Type B pancreatic cell (in vitro differentiated cells): ENCODE data around the gene GPR82. TPM values are rescaled to one million over a fixed set of nuclear protein-coding genes. Genes with fewer than 3 reads are reported as not detected.

Experiments
- DNase-seq: peaks from one replicate; pipeline ENCODE4 v3.0.0; 2021; ENCODE audit warnings: mixed read lengths; ENCODE audit not compliant: unreplicated experiment; ENCODE audit errors: extremely low spot score
- H3K27ac Mint-ChIP-seq: 2 replicates; pipeline ENCODE4 v1.8.0; 2021; ENCODE audit warnings: mild to moderate bottlenecking, mixed read lengths
- H3K27me3 Mint-ChIP-seq: 2 replicates; pipeline ENCODE4 v1.8.0; 2021; ENCODE audit warnings: mixed read lengths
- H3K36me3 Mint-ChIP-seq: 2 replicates; pipeline ENCODE4 v1.8.0; 2021; ENCODE audit warnings: mixed read lengths
- H3K4me1 Mint-ChIP-seq: one replicate; pipeline ENCODE4 v1.8.0; 2021; ENCODE audit warnings: mixed read lengths; ENCODE audit not compliant: unreplicated experiment
- H3K4me3 Mint-ChIP-seq: 2 replicates; pipeline ENCODE4 v1.8.0; 2021; ENCODE audit warnings: mild to moderate bottlenecking, mixed read lengths
- H3K9me3 Mint-ChIP-seq: 2 replicates; pipeline ENCODE4 v1.8.0; 2021; ENCODE audit warnings: mixed read lengths
- total RNA-seq: library from RNA; stranded (reverse); gene quantifications from 2 replicates; pipeline ENCODE4 v1.2.1, GENCODE V29; 2021; ENCODE audit warnings: low replicate concordance
- TF ChIP-seq, protein P1 (sequence below): fragments of 200-600 bp; sonication (generic); conservative IDR thresholded peaks from 2 replicates; pipeline ENCODE4 v1.5.0; 2021; ENCODE audit warnings: antibody characterized with exemption, mild to moderate bottlenecking

Gene GPR82
- total RNA-seq, 1 donor from 2014 or later, result not detected

DNA sequence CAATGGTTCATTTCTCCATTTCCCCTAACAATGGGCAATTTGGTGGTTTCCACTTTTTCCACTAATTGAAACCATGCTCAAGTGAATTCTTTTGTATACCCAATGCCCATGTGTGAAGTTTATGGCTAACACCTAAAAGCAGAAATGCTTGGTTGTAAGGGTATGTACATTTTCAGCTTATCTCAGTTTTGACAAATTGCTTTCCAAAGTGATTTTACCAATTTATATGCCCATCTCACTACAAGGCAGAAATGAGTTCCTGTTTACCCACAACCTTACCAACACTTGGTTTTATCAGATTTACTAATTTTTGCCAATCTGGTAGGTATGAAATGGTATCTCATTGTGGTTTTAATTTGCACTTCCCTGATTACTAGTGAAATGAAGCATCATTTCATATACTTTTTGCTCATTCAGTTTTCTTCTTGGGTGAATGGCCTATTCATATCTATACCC, 20.4 kb upstream of the GPR82 start:
- Mint-ChIP-seq H3K27me3 (no peaks in the 10 kb centered on the region), H3K4me1 (no peaks in the 10 kb centered on the region), H3K36me3 (no peaks in the 10 kb centered on the region), H3K27ac (no peak overlapping the region), H3K4me3 (no peak overlapping the region), H3K9me3 (no peaks in the 10 kb centered on the region)
- DNase-seq, result no peak
- TF ChIP-seq, protein P1, sequence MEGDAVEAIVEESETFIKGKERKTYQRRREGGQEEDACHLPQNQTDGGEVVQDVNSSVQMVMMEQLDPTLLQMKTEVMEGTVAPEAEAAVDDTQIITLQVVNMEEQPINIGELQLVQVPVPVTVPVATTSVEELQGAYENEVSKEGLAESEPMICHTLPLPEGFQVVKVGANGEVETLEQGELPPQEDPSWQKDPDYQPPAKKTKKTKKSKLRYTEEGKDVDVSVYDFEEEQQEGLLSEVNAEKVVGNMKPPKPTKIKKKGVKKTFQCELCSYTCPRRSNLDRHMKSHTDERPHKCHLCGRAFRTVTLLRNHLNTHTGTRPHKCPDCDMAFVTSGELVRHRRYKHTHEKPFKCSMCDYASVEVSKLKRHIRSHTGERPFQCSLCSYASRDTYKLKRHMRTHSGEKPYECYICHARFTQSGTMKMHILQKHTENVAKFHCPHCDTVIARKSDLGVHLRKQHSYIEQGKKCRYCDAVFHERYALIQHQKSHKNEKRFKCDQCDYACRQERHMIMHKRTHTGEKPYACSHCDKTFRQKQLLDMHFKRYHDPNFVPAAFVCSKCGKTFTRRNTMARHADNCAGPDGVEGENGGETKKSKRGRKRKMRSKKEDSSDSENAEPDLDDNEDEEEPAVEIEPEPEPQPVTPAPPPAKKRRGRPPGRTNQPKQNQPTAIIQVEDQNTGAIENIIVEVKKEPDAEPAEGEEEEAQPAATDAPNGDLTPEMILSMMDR, result no peak

DNA sequence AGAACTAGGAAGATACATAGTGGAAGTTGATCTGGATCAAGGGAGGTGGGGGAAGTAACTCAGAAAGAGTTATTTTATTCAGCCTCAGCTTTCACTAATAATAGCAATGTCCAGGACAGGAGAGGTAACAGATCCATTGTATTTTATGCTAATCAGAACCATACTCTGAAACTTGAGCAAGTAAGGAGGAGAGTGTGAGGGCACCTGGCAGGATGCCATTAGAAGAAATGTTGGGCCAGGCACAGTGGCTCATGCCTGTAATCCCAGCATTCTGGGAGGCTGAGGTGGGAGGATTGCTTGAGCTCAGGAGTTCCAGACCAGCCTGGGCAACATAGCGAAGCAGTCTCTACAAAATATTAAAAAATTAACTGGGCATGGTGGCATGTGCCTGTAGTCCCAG, 18.9 kb upstream of the GPR82 start:
- TF ChIP-seq, protein P1, result no peak
- Mint-ChIP-seq H3K4me1 (no peaks in the 10 kb centered on the region), H3K27me3 (no peaks in the 10 kb centered on the region), H3K4me3 (no peak overlapping the region), H3K27ac (no peak overlapping the region), H3K9me3 (no peaks in the 10 kb centered on the region), H3K36me3 (no peaks in the 10 kb centered on the region)
- DNase-seq, result no peak

DNA sequence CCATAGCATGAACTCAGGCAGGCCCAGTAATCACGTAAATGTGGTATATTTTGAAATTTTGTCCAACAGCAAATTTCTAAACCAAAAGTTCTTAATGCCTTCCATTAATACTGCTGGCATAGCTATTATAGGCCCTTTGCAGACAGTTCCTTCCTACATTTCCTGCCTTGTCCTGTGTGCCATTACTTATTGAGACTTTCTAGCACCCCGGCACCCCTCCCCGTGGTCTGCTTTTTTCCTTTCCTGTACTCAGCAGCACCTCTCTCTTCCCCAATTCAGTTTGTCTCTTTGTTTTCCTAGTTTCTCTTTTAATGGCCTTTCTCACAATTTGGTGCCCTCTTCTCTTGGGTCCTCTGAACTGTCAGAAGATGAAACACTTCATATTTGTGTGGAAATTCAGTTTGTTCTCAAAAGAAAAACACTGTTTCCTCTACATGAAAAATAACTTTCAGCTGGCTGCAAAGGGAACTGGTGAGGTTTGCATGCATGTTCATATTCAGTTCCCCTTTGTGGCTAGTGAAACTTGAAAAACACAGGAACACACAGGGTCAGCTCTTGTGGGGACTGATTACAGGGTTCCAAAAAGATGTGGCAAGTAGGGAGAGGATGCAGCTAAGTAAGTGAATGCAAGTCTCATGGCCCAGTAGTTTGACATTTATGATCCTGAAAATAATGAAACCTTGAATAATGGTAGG, 18.2 kb upstream of the GPR82 start:
- H3K27me3 Mint-ChIP-seq, result no peaks in the 10 kb centered on the region
- TF ChIP-seq, protein P1, result no peak
- no peaks in the 10 kb centered on the region for H3K4me1 Mint-ChIP-seq
- DNase-seq, result no peak
- H3K9me3 Mint-ChIP-seq, result no peaks in the 10 kb centered on the region
- no peak overlapping the region for H3K27ac Mint-ChIP-seq
- no peaks in the 10 kb centered on the region for H3K36me3 Mint-ChIP-seq
- H3K4me3 Mint-ChIP-seq, result no peak overlapping the region

DNA sequence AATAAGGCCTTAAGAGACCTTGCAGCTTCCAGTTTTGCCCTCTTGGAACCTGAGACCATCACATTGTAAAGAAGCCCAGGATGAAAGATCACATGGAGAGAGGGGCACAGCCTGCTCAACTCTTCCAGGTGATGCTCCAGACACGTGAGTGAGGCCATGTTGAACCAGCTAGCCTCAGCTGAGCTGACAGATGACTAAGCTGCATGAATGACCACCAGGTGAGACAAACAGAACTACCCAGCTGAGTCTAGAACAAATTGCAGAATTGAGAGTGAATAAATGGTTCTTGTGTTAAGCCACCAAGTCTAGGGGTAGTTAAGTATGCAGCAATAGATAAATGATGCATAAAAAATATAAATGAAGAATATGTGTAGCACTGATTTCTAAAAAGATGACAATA, 16.8 kb upstream of the GPR82 start:
- H3K27me3 Mint-ChIP-seq, result no peaks in the 10 kb centered on the region
- H3K4me1 Mint-ChIP-seq, result no peaks in the 10 kb centered on the region
- TF ChIP-seq, protein P1, result no peak
- H3K36me3 Mint-ChIP-seq, result no peaks in the 10 kb centered on the region
- H3K27ac Mint-ChIP-seq, result no peak overlapping the region
- no peak for DNase-seq
- no peak overlapping the region for H3K4me3 Mint-ChIP-seq
- H3K9me3 Mint-ChIP-seq, result no peaks in the 10 kb centered on the region

DNA sequence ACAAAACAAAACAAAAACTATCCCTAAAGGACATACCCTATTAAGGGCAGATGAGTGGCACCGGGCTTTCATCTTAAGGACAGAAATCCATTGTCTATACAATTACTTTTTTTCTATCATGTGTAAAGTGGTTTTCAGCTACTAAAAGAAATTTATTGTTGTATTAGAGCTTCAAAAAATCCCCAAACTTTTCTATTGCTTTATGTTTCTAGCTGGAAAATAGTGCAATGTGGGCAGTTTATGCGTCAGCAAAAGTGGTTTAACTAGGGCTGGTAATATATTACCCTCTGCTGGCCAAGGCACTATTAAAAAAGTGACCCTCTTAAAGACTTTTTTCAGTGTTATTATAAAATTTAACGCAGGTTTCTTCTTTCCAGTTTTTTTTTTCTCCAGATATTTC, 15.5 kb upstream of the GPR82 start:
- Mint-ChIP-seq H3K9me3 (no peaks in the 10 kb centered on the region), H3K4me1 (no peaks in the 10 kb centered on the region), H3K4me3 (no peak overlapping the region), H3K27me3 (no peaks in the 10 kb centered on the region), H3K36me3 (peaks cover 2% of the 10 kb centered on the region), H3K27ac (no peak overlapping the region)
- TF ChIP-seq, protein P1, result no peak
- DNase-seq, result no peak
